Mesenchymal stem cell (in vitro differentiated cells and primary cell): Measurements from ENCODE around the gene APP.

Experiments used
- DNase-seq: peaks from one replicate; pipeline ENCODE4 v3.0.0-alpha.2; 2013
- H2AFZ ChIP-seq: one replicate; pipeline ENCODE4 v1.6.1; 2013; ENCODE audit warnings: low read depth, mild to moderate bottlenecking, control low read depth, inconsistent platforms, low read length, moderate library complexity
- H2AK5ac ChIP-seq: 2 replicates; pipeline ENCODE4 v1.6.1; 2013; ENCODE audit warnings: low read length, moderate library complexity, mild to moderate bottlenecking, inconsistent platforms; ENCODE audit not compliant: severe bottlenecking
- H2BK120ac ChIP-seq: one replicate; pipeline ENCODE4 v1.6.1; 2013; ENCODE audit warnings: low read depth, mild to moderate bottlenecking, inconsistent platforms, low read length, moderate library complexity
- H2BK12ac ChIP-seq, 2 experiments: one replicate each; pipeline ENCODE4 v1.6.1; 2013; ENCODE audit warnings: inconsistent platforms in 2 of 2, low read length in 2 of 2, mild to moderate bottlenecking in 2 of 2, moderate library complexity in 2 of 2, control low read depth in 1 of 2
- H2BK15ac ChIP-seq: one replicate; pipeline ENCODE4 v1.6.1; 2013; ENCODE audit warnings: mild to moderate bottlenecking, low read depth, inconsistent platforms; ENCODE audit not compliant: poor library complexity, severe bottlenecking
- H2BK5ac ChIP-seq: 2 replicates; pipeline ENCODE4 v1.6.1; 2013; ENCODE audit warnings: low read depth, mild to moderate bottlenecking, low read length, control low read depth, inconsistent platforms; ENCODE audit not compliant: poor library complexity, severe bottlenecking
- H3K14ac ChIP-seq, 2 experiments: one replicate each; pipeline ENCODE4 v1.6.1; 2013; ENCODE audit warnings: inconsistent platforms in 2 of 2, low read length in 2 of 2, control low read depth in 1 of 2, mild to moderate bottlenecking in 1 of 2, moderate library complexity in 1 of 2
- H3K18ac ChIP-seq, 2 experiments: one replicate each; pipeline ENCODE4 v1.6.1; 2013; ENCODE audit warnings: inconsistent platforms in 2 of 2, low read length in 2 of 2, control low read depth in 1 of 2, low read depth in 1 of 2, mild to moderate bottlenecking in 1 of 2
- H3K23ac ChIP-seq, 2 experiments: one replicate each; pipeline ENCODE4 v1.6.1; 2013; ENCODE audit warnings: inconsistent platforms in 2 of 2, low read length in 2 of 2, mild to moderate bottlenecking in 2 of 2, moderate library complexity in 2 of 2, control low read depth in 1 of 2
- H3K27ac ChIP-seq: 2 replicates; pipeline ENCODE4 v1.5.1; 2013; ENCODE audit warnings: mild to moderate bottlenecking, moderate library complexity, low read length, control low read depth, inconsistent platforms; ENCODE audit not compliant: poor library complexity, severe bottlenecking
- H3K27me3 ChIP-seq, 2 experiments: 2 replicates each; pipeline versions ENCODE4 v1.6.1 to v1.7.0; 2013; ENCODE audit warnings: low read length in 2 of 2, mild to moderate bottlenecking in 2 of 2, moderate library complexity in 2 of 2, control low read depth in 1 of 2, inconsistent platforms in 1 of 2; ENCODE audit not compliant: control insufficient read depth in 1 of 2, insufficient read depth in 1 of 2
- H3K36me3 ChIP-seq, 2 experiments: 2 replicates each; pipeline versions ENCODE4 v1.6.1 to v1.7.0; 2013; ENCODE audit warnings: low read length in 2 of 2, control low read depth in 1 of 2, inconsistent platforms in 1 of 2, low read depth in 1 of 2, mild to moderate bottlenecking in 1 of 2; ENCODE audit not compliant: insufficient read depth in 2 of 2, control insufficient read depth in 1 of 2
- H3K4ac ChIP-seq, 2 experiments: one replicate each; pipeline ENCODE4 v1.6.1; 2013; ENCODE audit warnings: inconsistent platforms in 2 of 2, low read length in 2 of 2, mild to moderate bottlenecking in 2 of 2, moderate library complexity in 2 of 2, control low read depth in 1 of 2, low read depth in 1 of 2
- H3K4me1 ChIP-seq: 2 replicates; pipeline ENCODE4 v1.6.1; 2013; ENCODE audit warnings: low read depth, low read length, control low read depth; ENCODE audit not compliant: control insufficient read depth, insufficient read depth
- H3K4me2 ChIP-seq: 2 replicates; pipeline ENCODE4 v1.6.1; 2013; ENCODE audit warnings: low read length, mild to moderate bottlenecking, inconsistent platforms; ENCODE audit not compliant: poor library complexity, severe bottlenecking
- H3K4me3 ChIP-seq, 2 experiments: 2 replicates each; pipeline versions ENCODE4 v1.5.1 to v1.7.0; 2013; ENCODE audit warnings: low read length in 2 of 2, mild to moderate bottlenecking in 2 of 2, control low read depth in 1 of 2, low read depth in 1 of 2; ENCODE audit not compliant: insufficient read depth in 1 of 2
- H3K79me1 ChIP-seq: replicated peaks from 2 replicates; pipeline ENCODE4 v1.6.1; 2013; ENCODE audit warnings: mild to moderate bottlenecking, control low read depth, low read length, inconsistent platforms; ENCODE audit not compliant: poor library complexity, severe bottlenecking
- H3K9ac ChIP-seq: 2 replicates; pipeline ENCODE4 v1.7.0; 2013; ENCODE audit warnings: mild to moderate bottlenecking, low read length, moderate library complexity
- H3K9me3 ChIP-seq: 2 replicates; pipeline ENCODE4 v1.7.0; 2013; ENCODE audit warnings: mild to moderate bottlenecking, low read length; ENCODE audit not compliant: control insufficient read depth
- H4K8ac ChIP-seq: one replicate; pipeline ENCODE4 v1.6.1; 2013; ENCODE audit warnings: inconsistent platforms, mild to moderate bottlenecking, low read length, moderate library complexity
- H4K91ac ChIP-seq: one replicate; pipeline ENCODE4 v1.6.1; 2013; ENCODE audit warnings: mild to moderate bottlenecking, low read length, inconsistent platforms
- WGBS: methylation state at CpG from one replicate; pipeline ENCODE4 v1.1.7; 2013; ENCODE audit warnings: mixed read lengths; 5-methylcytosine and 5-hydroxymethylcytosine counted together

Gene APP

GRCh38 chr21:26099610-26100219 is 70.9 kb downstream of the APP start:
- DNase-seq = no peak
- H3K23ac ChIP-seq = no peak overlapping the region
- WGBS = 93% methylated on average over 5 of the region's 7 CpGs
- H3K18ac ChIP-seq = no peak overlapping the region
- H4K8ac ChIP-seq = no peak overlapping the region
- no peaks in the 10 kb centered on the region for H3K27me3 ChIP-seq
- H2AK5ac ChIP-seq = no peak overlapping the region
- H2AFZ ChIP-seq = no peak overlapping the region
- peaks cover 16% of the 10 kb centered on the region for H3K79me1 ChIP-seq
- H2BK12ac ChIP-seq = no peak overlapping the region
- H2BK15ac ChIP-seq = no peak overlapping the region
- H3K9me3 ChIP-seq = no peaks in the 10 kb centered on the region
- H3K9ac ChIP-seq = no peak overlapping the region
- H3K4me3 ChIP-seq = no peak overlapping the region
- peaks cover 7 to 26% of the 10 kb centered on the region in 2 experiments for H3K36me3 ChIP-seq
- no peak overlapping the region for H3K14ac ChIP-seq
- no peak overlapping the region for H3K4ac ChIP-seq
- H2BK5ac ChIP-seq = no peak overlapping the region
- no peak overlapping the region for H3K27ac ChIP-seq
- H2BK120ac ChIP-seq = no peak overlapping the region
- no peak overlapping the region for H4K91ac ChIP-seq
- H3K4me1 ChIP-seq = no peaks in the 10 kb centered on the region
- H3K4me2 ChIP-seq = no peak overlapping the region

- no peak overlapping the region for H2AFZ ChIP-seq
- H2BK15ac ChIP-seq = no peak overlapping the region
- no peaks in the 10 kb centered on the region for H3K27me3 ChIP-seq
- peaks cover 7 to 18% of the 10 kb centered on the region in 2 experiments for H3K36me3 ChIP-seq
- peaks cover 16% of the 10 kb centered on the region for H3K79me1 ChIP-seq
- no peak overlapping the region for H3K27ac ChIP-seq
- no peaks in the 10 kb centered on the region for H3K9me3 ChIP-seq
- H2BK5ac ChIP-seq = no peak overlapping the region
- no peak overlapping the region for H2BK12ac ChIP-seq
- no peak overlapping the region for H3K4me2 ChIP-seq
- no peak overlapping the region for H4K91ac ChIP-seq
- no peak overlapping the region for H3K18ac ChIP-seq
- no peak overlapping the region for H2AK5ac ChIP-seq
- 97% methylated on average over 3 of the region's 4 CpGs for WGBS
- H3K9ac ChIP-seq = no peak overlapping the region
- no peak overlapping the region for H3K23ac ChIP-seq
- DNase-seq = no peak
- no peaks in the 10 kb centered on the region for H3K4me1 ChIP-seq
- no peak overlapping the region for H4K8ac ChIP-seq
- H2BK120ac ChIP-seq = no peak overlapping the region
- no peak overlapping the region for H3K14ac ChIP-seq
- H3K4me3 ChIP-seq = no peak overlapping the region
- H3K4ac ChIP-seq = no peak overlapping the region
Observed at GRCh38 chr21:26098772-26099397, 71.7 kb downstream of the APP start.

- H3K9ac ChIP-seq = no peak overlapping the region
- H3K18ac ChIP-seq = no peak overlapping the region
- no peak overlapping the region for H3K27ac ChIP-seq
- no peaks in the 10 kb centered on the region for H3K27me3 ChIP-seq
- DNase-seq = no peak
- H3K79me1 ChIP-seq = peaks cover 12% of the 10 kb centered on the region
- H3K4me3 ChIP-seq = no peak overlapping the region
- H3K4me1 ChIP-seq = no peaks in the 10 kb centered on the region
- no peak overlapping the region for H2BK120ac ChIP-seq
- H3K4ac ChIP-seq = no peak overlapping the region
- peaks cover 0 to 13% of the 10 kb centered on the region in 2 experiments for H3K36me3 ChIP-seq
- 97% methylated on average over 4 of the region's 4 CpGs for WGBS
- H2BK12ac ChIP-seq = no peak overlapping the region
- no peak overlapping the region for H2AFZ ChIP-seq
- no peak overlapping the region for H4K91ac ChIP-seq
- no peak overlapping the region for H2BK15ac ChIP-seq
- no peak overlapping the region for H3K4me2 ChIP-seq
- no peak overlapping the region for H2AK5ac ChIP-seq
- no peak overlapping the region for H3K23ac ChIP-seq
- no peak overlapping the region for H4K8ac ChIP-seq
- no peak overlapping the region for H3K14ac ChIP-seq
- no peak overlapping the region for H2BK5ac ChIP-seq
- H3K9me3 ChIP-seq = no peaks in the 10 kb centered on the region
Observed at GRCh38 chr21:26097475-26097874, 73.1 kb downstream of the APP start.

- 97% methylated on average over 13 of the region's 13 CpGs for WGBS
- peaks cover 13% of the 10 kb centered on the region for H3K79me1 ChIP-seq
- no peaks in the 10 kb centered on the region for H3K9me3 ChIP-seq
- no peak overlapping the region for H3K4me2 ChIP-seq
- H3K4me3 ChIP-seq = no peak overlapping the region
- peaks cover 0 to 13% of the 10 kb centered on the region in 2 experiments for H3K36me3 ChIP-seq
- no peak overlapping the region for H3K18ac ChIP-seq
- H3K27ac ChIP-seq = no peak overlapping the region
- no peaks in the 10 kb centered on the region for H3K27me3 ChIP-seq
- H3K4me1 ChIP-seq = no peaks in the 10 kb centered on the region
- no peak overlapping the region for H2BK15ac ChIP-seq
- no peak overlapping the region for H2BK120ac ChIP-seq
- H3K9ac ChIP-seq = no peak overlapping the region
- H3K23ac ChIP-seq = no peak overlapping the region
- DNase-seq = no peak
- H2AK5ac ChIP-seq = no peak overlapping the region
- no peak overlapping the region for H2AFZ ChIP-seq
- no peak overlapping the region for H3K4ac ChIP-seq
- H2BK12ac ChIP-seq = no peak overlapping the region
- no peak overlapping the region for H3K14ac ChIP-seq
- H2BK5ac ChIP-seq = no peak overlapping the region
- H4K91ac ChIP-seq = no peak overlapping the region
- no peak overlapping the region for H4K8ac ChIP-seq
Observed at GRCh38 chr21:26096494-26097371, 73.8 kb downstream of the APP start.
